ENCODE results near the gene LRRC27. TPM values are rescaled to one million over a fixed set of nuclear protein-coding genes. Genes with fewer than 3 reads are reported as not detected.

Gene LRRC27
- total and polyA plus RNA-seq, 2 of the 4 experiments (the other 2 are of a cell fraction): 3.8 to 5.3 TPM

DNA sequence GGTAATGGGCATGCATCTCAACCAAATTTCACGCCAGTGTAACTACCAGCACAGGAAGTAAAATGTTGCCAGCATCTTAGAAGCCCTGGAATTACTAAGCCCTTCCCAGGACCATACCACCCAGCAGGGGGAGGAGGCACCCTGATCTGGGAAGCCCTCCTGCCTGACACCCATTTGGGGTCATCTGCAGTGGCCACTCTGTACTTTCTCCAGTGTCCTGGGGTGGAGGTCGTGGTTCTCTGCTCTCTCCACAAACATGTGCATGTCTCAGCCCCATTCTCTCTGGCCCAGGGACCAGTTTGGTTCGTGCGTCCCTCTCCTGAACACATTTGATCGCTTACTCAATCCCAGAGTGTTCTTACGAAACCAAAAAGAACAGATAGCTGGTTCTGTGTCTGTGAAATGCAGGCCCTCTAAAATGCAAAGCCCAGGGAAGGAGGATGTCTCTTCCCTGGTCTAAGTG is 9.4 kb upstream of the LRRC27 start:
- Histone ChIP-seq H2BK15ac (ENCODE audit: low read depth, low read length) (0 out of 3 replicates have a peak overlapping the region, but pooled peaks have one; percentile 57), H3K4ac (ENCODE audit: low read depth, low read length) (peak overlapping the region; percentile 48; the same call in 1 of the 2 replicates), H3K27ac (ENCODE audit: insufficient read depth, low read length) (peak overlapping the region; percentile 72; the same call in 1 of the 2 replicates), H4K5ac (ENCODE audit: low read depth, low read length) (peak overlapping the region; percentile 83), H3K27me3 (ENCODE audit: control insufficient read depth, insufficient read depth, low read length) (no peaks in the 10 kb centered on the region), H3K56ac (ENCODE audit: extremely low read depth, insufficient read depth, low read length) (no peak overlapping the region), H2BK120ac (ENCODE audit: low read depth, low read length) (peak overlapping the region; percentile 56; the same call in 1 of the 2 replicates), H3K36me3 (ENCODE audit: control insufficient read depth, insufficient read depth, low read length) (peaks cover 7% of the 10 kb centered on the region; the same call in 1 of the 2 replicates), H3K9ac (ENCODE audit: low read depth, low read length) (no peak overlapping the region; the same call in 1 of the 2 replicates), H3K79me1 (ENCODE audit: low read depth in 1 of 2, low read length in 2 of 2) (peaks cover 4 to 48% of the 10 kb centered on the region in 2 experiments), H3K23ac (ENCODE audit: low read depth, low read length) (no peak overlapping the region; the same call in 1 of the 2 replicates), H3K4me1 (ENCODE audit: control insufficient read depth, insufficient read depth, low read length) (peaks cover 15% of the 10 kb centered on the region), H2AFZ (replicated peaks; ENCODE audit: low read length, poor library complexity) (no peak overlapping the region), H4K20me1 (ENCODE audit: insufficient read depth, low read length) (no peaks in the 10 kb centered on the region), H2BK5ac (ENCODE audit: low read depth, low read length, poor library complexity, severe bottlenecking) (peak overlapping the region; percentile 77), H3K9me1 (ENCODE audit: insufficient read depth, low read length) (peaks cover 21% of the 10 kb centered on the region), H3K4me2 (ENCODE audit: low read depth, low read length) (0 out of 2 replicates have a peak overlapping the region, but pooled peaks have one; percentile 20), H3K9me3 (ENCODE audit: control insufficient read depth, insufficient read depth, low read length) (no peaks in the 10 kb centered on the region), H2BK20ac (ENCODE audit: low read depth, low read length) (peak overlapping the region; percentile 74), H3K14ac (replicated peaks; ENCODE audit: low read depth, low read length) (peak overlapping the region; percentile 63; the same call in 1 of the 2 replicates), H2AK5ac (ENCODE audit: low read depth, low read length) (no peak overlapping the region), H4K91ac (ENCODE audit: insufficient read depth, low read depth, low read length) (peak overlapping the region; percentile 76; the same call in 1 of the 2 replicates), H2AK9ac (replicated peaks; ENCODE audit: low read depth, low read length, poor library complexity) (peak overlapping the region; percentile 69), H3K4me3 (ENCODE audit: insufficient read depth, low read depth, low read length) (no peak overlapping the region), H4K8ac (ENCODE audit: low read depth in 2 of 2, low read length in 2 of 2) (peak overlapping the region in 1 of 2 experiments; percentile 82; a peak in 2 of 4 replicates), H3K18ac (ENCODE audit: low read depth, low read length) (peak overlapping the region; percentile 86; the same call in 1 of the 2 replicates)
- peak; percentile 84 for TF ChIP-seq CEBPB (IDR thresholded peaks at IDR 0.05; ENCODE audit: low read depth, low read length)
- no peak for TF ChIP-seq FOS (IDR thresholded peaks at IDR 0.05; ENCODE audit: low read depth, low read length)
- TF ChIP-seq, protein P1, sequence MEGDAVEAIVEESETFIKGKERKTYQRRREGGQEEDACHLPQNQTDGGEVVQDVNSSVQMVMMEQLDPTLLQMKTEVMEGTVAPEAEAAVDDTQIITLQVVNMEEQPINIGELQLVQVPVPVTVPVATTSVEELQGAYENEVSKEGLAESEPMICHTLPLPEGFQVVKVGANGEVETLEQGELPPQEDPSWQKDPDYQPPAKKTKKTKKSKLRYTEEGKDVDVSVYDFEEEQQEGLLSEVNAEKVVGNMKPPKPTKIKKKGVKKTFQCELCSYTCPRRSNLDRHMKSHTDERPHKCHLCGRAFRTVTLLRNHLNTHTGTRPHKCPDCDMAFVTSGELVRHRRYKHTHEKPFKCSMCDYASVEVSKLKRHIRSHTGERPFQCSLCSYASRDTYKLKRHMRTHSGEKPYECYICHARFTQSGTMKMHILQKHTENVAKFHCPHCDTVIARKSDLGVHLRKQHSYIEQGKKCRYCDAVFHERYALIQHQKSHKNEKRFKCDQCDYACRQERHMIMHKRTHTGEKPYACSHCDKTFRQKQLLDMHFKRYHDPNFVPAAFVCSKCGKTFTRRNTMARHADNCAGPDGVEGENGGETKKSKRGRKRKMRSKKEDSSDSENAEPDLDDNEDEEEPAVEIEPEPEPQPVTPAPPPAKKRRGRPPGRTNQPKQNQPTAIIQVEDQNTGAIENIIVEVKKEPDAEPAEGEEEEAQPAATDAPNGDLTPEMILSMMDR (conservative IDR thresholded peaks at IDR 0.05; ENCODE audit: low read depth, low read length): 0 out of 2 replicates have a peak, but pooled peaks have one; percentile 26
- TF ChIP-seq POLR2A (IDR thresholded peaks at IDR 0.05; ENCODE audit: low read depth, low read length): no peak
- no peak for TF ChIP-seq NFE2L2 (IDR thresholded peaks at IDR 0.05; ENCODE audit: low read depth, low read length)
- no peak for TF ChIP-seq RAD21 (IDR thresholded peaks at IDR 0.05; ENCODE audit: low read length)
- TF ChIP-seq SMC3 (IDR thresholded peaks at IDR 0.05; ENCODE audit: low read depth, low read length): no peak
- TF ChIP-seq, protein P2, sequence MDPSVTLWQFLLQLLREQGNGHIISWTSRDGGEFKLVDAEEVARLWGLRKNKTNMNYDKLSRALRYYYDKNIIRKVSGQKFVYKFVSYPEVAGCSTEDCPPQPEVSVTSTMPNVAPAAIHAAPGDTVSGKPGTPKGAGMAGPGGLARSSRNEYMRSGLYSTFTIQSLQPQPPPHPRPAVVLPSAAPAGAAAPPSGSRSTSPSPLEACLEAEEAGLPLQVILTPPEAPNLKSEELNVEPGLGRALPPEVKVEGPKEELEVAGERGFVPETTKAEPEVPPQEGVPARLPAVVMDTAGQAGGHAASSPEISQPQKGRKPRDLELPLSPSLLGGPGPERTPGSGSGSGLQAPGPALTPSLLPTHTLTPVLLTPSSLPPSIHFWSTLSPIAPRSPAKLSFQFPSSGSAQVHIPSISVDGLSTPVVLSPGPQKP (IDR thresholded peaks at IDR 0.05; ENCODE audit: borderline replicate concordance, low read depth, low read length): no peak
- no peak for TF ChIP-seq MAFK (IDR thresholded peaks at IDR 0.05; ENCODE audit: low read depth, low read length)
- TF ChIP-seq RCOR1 (IDR thresholded peaks at IDR 0.05; ENCODE audit: insufficient replicate concordance, low read length): no peak
- TF ChIP-seq, protein P3, sequence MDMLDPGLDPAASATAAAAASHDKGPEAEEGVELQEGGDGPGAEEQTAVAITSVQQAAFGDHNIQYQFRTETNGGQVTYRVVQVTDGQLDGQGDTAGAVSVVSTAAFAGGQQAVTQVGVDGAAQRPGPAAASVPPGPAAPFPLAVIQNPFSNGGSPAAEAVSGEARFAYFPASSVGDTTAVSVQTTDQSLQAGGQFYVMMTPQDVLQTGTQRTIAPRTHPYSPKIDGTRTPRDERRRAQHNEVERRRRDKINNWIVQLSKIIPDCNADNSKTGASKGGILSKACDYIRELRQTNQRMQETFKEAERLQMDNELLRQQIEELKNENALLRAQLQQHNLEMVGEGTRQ (IDR thresholded peaks at IDR 0.05; ENCODE audit: low read depth, low read length): no peak
- no peak for TF ChIP-seq CHD1 (IDR thresholded peaks at IDR 0.05; ENCODE audit: low read depth, low read length)
- TF ChIP-seq RFX5 (IDR thresholded peaks at IDR 0.05; ENCODE audit: low read depth, low read length): no peak
- intact Hi-C loops (cut with micrococcal nuclease) (no loop called here), dilution Hi-C loops (cut with HindIII; ENCODE audit: low sequenced_read_pairs, unreplicated experiment) (no loop called here), in situ Hi-C loops (cut with MboI; ENCODE audit: low sequenced_read_pairs) (no loop called here)
- ATAC-seq (ENCODE audit: low read depth) (peak; percentile 24), DNase-seq (peak; percentile 30)
- no TSS peak for BruUV-seq (replicated peaks)
- POLR2A ChIA-PET (ENCODE audit: unreplicated experiment): no interaction called here
- CTCF ChIA-PET: no interaction called here
- WGBS, 2 experiments (ENCODE audit: extremely low coverage in 2 of 2, insufficient read length in 1 of 2): no CpG with 5 or more reads among the region's 6 CpGs
